GM19193 (cell line): ENCODE data around the gene DNAH10.

Experiments used
- POLR2A ChIP-seq: IDR thresholded peaks from 4 replicates; pipeline ENCODE4 v1.6.1; 2011; ENCODE audit not compliant: insufficient read depth, insufficient read length; ENCODE audit errors: extremely low read depth

DNAH10 gene

GRCh38 chr12:123958876-123959275 lies 196.8 kb downstream of the DNAH10 start:
- no peak for TF ChIP-seq POLR2A

- no peak for TF ChIP-seq POLR2A
These were observed 198.1 kb downstream of the DNAH10 start for GRCh38 chr12:123960029-123960735.

DNA sequence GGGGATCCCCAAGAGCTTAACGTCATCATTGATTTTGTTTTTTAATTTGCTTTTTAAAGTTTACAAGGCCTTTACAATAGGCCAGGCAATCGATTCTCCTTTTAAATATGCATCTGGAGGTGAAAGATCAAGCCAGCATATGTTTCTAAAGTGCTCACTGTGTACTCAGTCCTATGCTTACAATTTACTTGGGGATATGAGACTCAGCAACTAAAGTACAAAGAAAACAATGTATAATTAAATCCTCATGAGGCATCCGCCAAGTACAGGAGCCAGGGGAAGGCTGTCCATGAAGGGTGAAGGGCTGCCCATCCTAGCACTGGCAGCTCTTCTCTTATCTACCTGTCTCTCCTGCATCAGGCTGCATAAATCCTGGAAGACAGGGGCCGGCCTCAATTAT lies 198.8 kb downstream of the DNAH10 start:
- TF ChIP-seq POLR2A: no peak

DNA sequence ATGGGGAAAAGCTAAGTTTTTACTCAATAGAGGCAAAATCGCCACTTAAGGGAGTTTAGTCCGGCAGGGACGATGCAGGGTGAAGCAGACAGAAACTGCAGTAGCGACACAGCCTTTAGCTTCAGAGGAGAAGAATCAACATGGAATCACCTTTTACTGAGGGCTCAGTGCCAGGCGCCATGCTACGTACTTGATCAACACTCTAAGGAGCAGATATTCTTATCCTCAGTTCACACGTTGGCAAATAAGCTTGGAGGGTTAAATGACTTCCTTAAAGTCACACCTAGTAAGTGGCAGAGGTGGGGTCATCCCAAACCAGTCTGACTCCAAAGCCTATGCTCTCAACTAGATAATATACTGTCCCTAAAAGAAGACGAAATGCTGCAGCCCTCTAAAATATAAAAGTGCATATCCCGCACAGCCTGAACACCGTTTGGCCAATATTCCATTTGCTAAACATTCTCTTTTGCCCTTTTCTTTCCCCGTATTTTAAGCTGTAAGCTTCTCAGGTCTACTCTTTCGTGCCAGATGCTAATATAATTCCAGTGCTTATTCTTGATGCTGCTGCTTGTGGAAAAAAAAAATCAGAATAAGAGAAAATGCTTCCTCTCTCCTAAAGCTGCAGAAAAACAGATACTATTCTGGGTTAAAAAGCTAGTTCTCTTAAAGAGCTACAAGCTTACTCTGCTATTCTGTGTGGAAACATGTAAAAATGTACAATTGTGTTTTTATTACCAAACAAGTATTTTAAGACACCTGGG lies 199.7 kb downstream of the DNAH10 start:
- TF ChIP-seq POLR2A: no peak

- TF ChIP-seq POLR2A: no peak
These were observed 200.4 kb downstream of the DNAH10 start for GRCh38 chr12:123962513-123962912.

DNA sequence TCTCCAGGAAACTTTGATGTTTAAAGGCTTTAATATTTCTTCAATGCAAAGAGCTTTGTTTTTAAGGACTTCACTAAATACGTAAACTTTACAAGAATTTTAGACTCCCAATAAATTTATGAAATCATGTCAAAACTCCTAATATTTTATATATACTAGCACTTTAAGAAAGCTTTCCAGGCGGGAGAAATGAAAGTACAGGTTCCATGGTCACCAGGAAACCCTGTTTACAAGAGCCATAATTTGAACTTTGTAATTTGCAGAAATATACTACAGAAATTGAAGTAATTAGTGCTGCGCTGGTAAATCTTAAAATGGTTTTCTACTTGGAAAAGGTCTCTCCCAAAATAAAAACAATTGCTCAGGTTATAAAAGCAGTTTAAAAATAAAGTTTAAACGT lies 201.7 kb downstream of the DNAH10 start:
- TF ChIP-seq POLR2A: no peak

- TF ChIP-seq POLR2A: no peak
These were observed 203.3 kb downstream of the DNAH10 start for GRCh38 chr12:123965382-123965781.

DNA sequence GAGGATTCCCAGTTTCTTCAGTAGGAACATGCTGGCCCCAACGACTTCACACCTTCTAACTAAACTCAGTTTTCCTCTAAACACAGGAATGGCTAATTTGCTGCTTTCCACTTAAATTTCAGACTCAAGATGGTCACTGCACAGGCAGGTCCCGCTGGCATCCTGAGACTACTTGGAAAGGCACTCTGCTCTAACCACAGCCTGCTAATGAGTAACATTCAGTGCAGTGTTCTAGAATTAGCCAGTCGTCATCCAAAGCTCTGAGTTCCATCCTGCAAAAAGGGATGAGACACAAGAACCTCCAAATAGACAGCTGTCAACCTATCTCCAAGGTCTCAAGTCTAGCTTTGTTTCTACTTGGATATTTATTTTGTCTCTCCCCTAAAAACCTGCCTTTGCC lies 204.5 kb downstream of the DNAH10 start:
- no peak for TF ChIP-seq POLR2A

DNA sequence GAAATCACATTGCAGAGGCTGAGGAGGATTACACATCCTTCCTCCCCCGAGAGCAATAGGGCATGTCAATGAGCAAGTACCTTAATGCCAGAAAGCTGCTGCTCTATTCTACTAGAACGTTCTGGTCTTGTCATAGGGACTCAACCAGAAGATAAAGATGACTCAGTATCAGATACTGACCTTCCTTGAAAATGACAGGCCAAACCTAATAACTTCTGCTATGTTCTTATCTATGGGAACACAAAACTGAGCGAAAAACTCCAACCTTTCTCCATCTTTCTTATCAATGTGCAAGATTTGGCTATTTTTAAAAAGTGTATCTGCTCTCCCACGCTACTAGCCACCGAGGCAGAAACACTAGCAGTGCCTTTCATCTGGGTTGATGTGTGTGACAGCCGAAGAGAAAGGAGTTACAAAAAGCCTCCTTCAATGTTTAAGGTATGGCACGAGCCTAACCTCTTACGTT lies 205.1 kb downstream of the DNAH10 start:
- no peak for TF ChIP-seq POLR2A

DNA sequence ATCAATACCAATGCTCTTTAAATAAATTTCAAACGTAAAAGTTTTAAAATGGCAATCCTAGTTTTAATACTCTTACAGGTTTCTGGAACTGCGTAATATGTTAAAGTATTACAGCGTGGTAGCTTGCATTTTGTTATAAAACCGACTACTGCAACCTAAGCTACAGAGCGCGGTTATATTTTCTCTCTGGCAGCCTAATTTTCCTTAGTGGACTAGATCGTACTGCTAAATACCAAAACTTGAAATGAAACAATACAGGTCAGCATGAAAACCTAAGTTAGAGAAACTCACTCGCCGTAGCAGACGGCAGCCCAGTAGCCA lies 209.3 kb downstream of the DNAH10 start:
- TF ChIP-seq POLR2A: no peak

DNA sequence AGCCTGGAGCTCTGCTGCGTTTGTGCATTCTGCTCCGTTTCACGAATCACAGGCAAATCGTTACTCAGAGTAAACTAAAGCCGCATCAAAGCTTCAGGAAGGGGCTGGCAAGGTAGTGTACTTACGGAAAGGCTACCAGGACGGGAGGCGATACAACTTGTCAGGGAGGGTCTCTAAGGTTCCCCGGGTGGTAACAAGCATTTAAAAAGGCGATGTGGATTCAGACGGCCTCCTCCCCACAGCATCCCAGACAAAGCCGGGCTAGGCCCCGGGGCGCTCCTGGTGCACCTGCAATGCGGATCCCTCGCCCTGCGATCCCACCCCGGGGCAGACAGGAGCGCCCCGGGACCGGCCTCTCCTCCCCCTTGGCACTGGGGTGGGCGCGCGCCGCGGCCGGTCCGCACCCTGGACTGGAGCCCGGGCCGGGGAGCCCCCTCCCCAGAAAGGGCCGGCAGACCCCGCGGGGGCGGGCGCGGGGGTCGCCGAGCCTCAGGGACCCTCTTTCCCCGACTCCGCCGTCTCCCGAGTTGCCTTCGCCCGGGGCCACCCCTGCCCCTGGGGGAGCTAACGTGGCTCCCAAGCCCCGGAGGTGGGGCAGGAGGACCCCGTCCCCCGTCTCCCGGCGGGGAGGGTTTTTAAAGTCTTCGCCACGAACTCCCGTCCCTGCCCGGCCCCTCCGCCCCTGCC lies 209.8 kb downstream of the DNAH10 start:
- no peak for TF ChIP-seq POLR2A

- peak; percentile 72 for TF ChIP-seq POLR2A
These were observed 210.6 kb downstream of the DNAH10 start, which contains the start of the genes CCDC92 and ZNF664 for GRCh38 chr12:123972457-123973401. TSS of gene CCDC92 (minus strand) at chr12:123972831. CDS start at chr12:123944305, 28,526 bp downstream. TSS of gene ZNF664 (plus strand) at chr12:123973215. CDS start at chr12:124012145, 38,930 bp downstream.

DNA sequence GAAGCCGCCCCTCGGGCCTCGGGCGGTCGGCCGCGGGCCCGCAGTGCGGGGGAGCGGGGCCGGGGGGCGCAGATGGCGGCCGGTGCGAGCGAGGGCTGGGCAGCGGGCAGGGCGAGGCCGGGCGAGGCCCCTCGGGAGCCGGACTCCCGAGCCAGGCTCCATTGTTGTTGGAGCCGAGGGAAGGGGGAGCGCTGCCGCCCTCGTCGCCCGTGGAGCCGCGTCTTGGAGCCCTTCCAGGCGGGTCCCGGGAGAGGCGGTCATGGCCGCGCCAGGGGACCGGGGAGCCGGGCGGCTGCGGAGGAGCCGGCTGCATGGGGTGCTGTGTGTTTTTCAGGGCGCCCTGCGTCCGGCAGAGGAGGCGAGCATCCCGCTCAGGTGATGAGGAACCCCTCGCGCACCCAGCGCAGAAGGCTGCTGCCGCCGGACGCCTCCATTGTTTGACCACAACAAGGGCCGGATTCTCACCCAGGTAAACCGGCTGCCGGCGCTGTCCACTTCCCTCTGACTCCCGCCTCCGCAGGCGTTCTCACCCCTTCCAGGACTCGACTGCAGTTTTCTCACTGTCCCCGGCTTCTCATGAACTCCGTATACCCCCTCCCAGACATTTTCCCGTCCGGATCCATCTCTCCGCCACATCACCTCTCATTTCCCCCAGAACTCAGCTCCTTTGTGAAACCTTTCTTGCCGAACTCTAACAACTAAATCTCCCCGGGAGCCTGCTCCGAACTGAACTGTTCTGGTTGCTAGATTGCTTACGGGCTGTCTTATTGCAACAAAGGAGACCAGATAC lies 211.6 kb downstream of the DNAH10 start:
- no peak for TF ChIP-seq POLR2A
